Spleen (tissue), 11 donors: ENCODE results near the gene ATP5F1A. TPM values are rescaled to one million over a fixed set of nuclear protein-coding genes. Genes with fewer than 3 reads are reported as not detected.

Source experiments
- polyA plus RNA-seq, 3 donors: library from polyadenylated mRNA; stranded (reverse); fragments of 200-250 nt; gene quantifications; one replicate each; pipeline ENCODE4 v1.2.1, GENCODE V29; 2013
- small RNA-seq, 4 donors: library from RNA; depleted of rRNA; stranded (forward); fragments of <200 nt; gene quantifications; one replicate each; pipeline ENCODE3, GENCODE V24; 2016
- total RNA-seq, 7 donors: library from RNA; depleted of rRNA in 3 of 7; stranded (reverse); fragments of >200 nt in 3 of 7; fragmentation: NEBNext Ultra II Directional in 4 of 7; extraction: Animal tissue kit (Norgen Biotek cat#: 25700) in 4 of 7; gene quantifications; one replicate each; pipeline versions ENCODE4 v1.1.0 to v1.2.1, GENCODE V29; 2016 to 2021
- donor health status: healthy with polysubstance abuse.
- donor health status: DM: no; HTN: no; CAD: no; lungs with moderate emphysema.
- donor health status: DM: no; HTN: no; CAD: no.
- donor health status: Bipolar disorder and iron deficiency.
- donor health status: healthy.
- donor health status: DM: no; HTN: no; CAD: no.
- donor health status: DM: yes; HTN: yes; CAD: no.

The ATP5F1A gene
- total and polyA plus RNA-seq, 10 donors, result 188 to 364 (median 269) TPM

Small RNA genes within 50 kb of the gene (small RNA-seq; reads per million reads assigned to genes)
- gene RNU6-1278P (0 reads per million in 4 donors), gene RNY4P37 (0 reads per million in 4 donors)

Other genes starting within 250 kb of the ATP5F1A start
- 10 to 100 TPM; 38.3 to 67.9 (median 49.0) TPM for gene EPG5, start 131.0 kb downstream of the ATP5F1A start, total RNA-seq
- gene EPG5, start 131.0 kb downstream of the ATP5F1A start, polyA plus RNA-seq, result 1 to 10 TPM; 4.6 to 6.5 (median 5.7) TPM
- 100 to 1,000 TPM in 6 of 7 donors, 10 to 100 TPM in 1; 69.2 to 153 (median 132) TPM for gene PSTPIP2, start 26.0 kb downstream of the ATP5F1A start, total RNA-seq
- 10 to 100 TPM; 18.3 to 58.7 (median 24.1) TPM for gene PSTPIP2, start 26.0 kb downstream of the ATP5F1A start, polyA plus RNA-seq
- 10 to 100 TPM; 15.6 to 21.6 (median 17.8) TPM for gene HAUS1, start 6.1 kb upstream of the ATP5F1A start, total RNA-seq
- 10 to 100 TPM; 31.4 to 44.9 (median 34.6) TPM for gene HAUS1, start 6.1 kb upstream of the ATP5F1A start, polyA plus RNA-seq